WTC11 (cell line): ENCODE results near the gene KIF5C. TPM values are rescaled to one million over a fixed set of nuclear protein-coding genes. Genes with fewer than 3 reads are reported as not detected.

Source experiments
- ATAC-seq: fragments of 200-7000 bp; cut with Tn5 transposase; 2 replicates; pipeline ENCODE4 v1.10.0; 2021; ENCODE audit warnings: mild to moderate bottlenecking, moderate library complexity
- CTCF ChIA-PET: fragments of 300-600 bp; sonication (Branson Sonifier 250); formaldehyde crosslinking; loops from one replicate; lab custom pipeline; 2021; ENCODE audit warnings: antibody characterized with exemption; lab: Charles Lee
- POLR2A ChIA-PET: fragments of 350-600 bp; sonication (Branson Sonifier 250); formaldehyde crosslinking; loops from one replicate; lab custom pipeline; 2021; ENCODE audit warnings: antibody characterized with exemption; lab: Charles Lee
- DNase-seq: peaks from one replicate; pipeline ENCODE4 v3.0.0; 2021; ENCODE audit warnings: low spot score
- H3K27ac Mint-ChIP-seq: 2 replicates; pipeline ENCODE4 v1.8.0; 2021; ENCODE audit warnings: mixed read lengths
- H3K27me3 Mint-ChIP-seq: 2 replicates; pipeline ENCODE4 v1.8.0; 2021; ENCODE audit warnings: low read depth, mild to moderate bottlenecking, moderate library complexity, mixed read lengths
- H3K36me3 Mint-ChIP-seq: 2 replicates; pipeline ENCODE4 v1.8.0; 2021; ENCODE audit warnings: mixed read lengths
- H3K4me1 Mint-ChIP-seq: 2 replicates; pipeline ENCODE4 v1.8.0; 2022; ENCODE audit warnings: mixed read lengths
- H3K4me3 Mint-ChIP-seq: 2 replicates; pipeline ENCODE4 v1.8.0; 2021; ENCODE audit warnings: mild to moderate bottlenecking, moderate library complexity, mixed read lengths
- H3K9me3 Mint-ChIP-seq: 2 replicates; pipeline ENCODE4 v1.8.0; 2021; ENCODE audit warnings: mixed read lengths
- ETV6 ChIP-seq: sonication (generic); formaldehyde crosslinking; IDR thresholded peaks from 2 replicates; pipeline ENCODE4 v1.8.1; 2022; ENCODE audit warnings: mild to moderate bottlenecking, missing genetic modification reagents
- GTF2I ChIP-seq: fragments of 250-450 bp; sonication (Bioruptor Pico); conservative IDR thresholded peaks from 2 replicates; pipeline ENCODE4 v1.4.0; 2021; ENCODE audit warnings: mild to moderate bottlenecking
- HMGA2 ChIP-seq: fragments of 250-450 bp; sonication (Bioruptor Pico); IDR thresholded peaks from 2 replicates; pipeline ENCODE4 v1.4.0; 2021; ENCODE audit warnings: mild to moderate bottlenecking, moderate library complexity
- JUN ChIP-seq: sonication (generic); formaldehyde crosslinking; IDR thresholded peaks from 2 replicates; pipeline ENCODE4 v1.8.0; 2023; ENCODE audit warnings: mild to moderate bottlenecking, missing genetic modification reagents
- NFATC4 ChIP-seq: fragments of 250-450 bp; sonication (Bioruptor Pico); IDR thresholded peaks from 2 replicates; pipeline ENCODE4 v1.9.0; 2021; ENCODE audit warnings: mild to moderate bottlenecking
- NFE2L1 ChIP-seq: sonication (generic); formaldehyde crosslinking; IDR thresholded peaks from 2 replicates; pipeline ENCODE4 v1.8.1; 2023; ENCODE audit warnings: missing genetic modification reagents
- NR3C1 ChIP-seq: sonication (generic); formaldehyde crosslinking; conservative IDR thresholded peaks from 2 replicates; pipeline ENCODE4 v1.8.1; 2023; ENCODE audit warnings: low read depth, mild to moderate bottlenecking, missing genetic modification reagents
- OVOL2 ChIP-seq: fragments of 250-450 bp; sonication (Bioruptor Pico); IDR thresholded peaks from 2 replicates; pipeline ENCODE4 v1.9.0; 2021; ENCODE audit warnings: mild to moderate bottlenecking, borderline replicate concordance
- SP1 ChIP-seq: sonication (generic); formaldehyde crosslinking; conservative IDR thresholded peaks from 2 replicates; pipeline ENCODE4 v1.8.1; 2022; ENCODE audit warnings: missing genetic modification reagents
- ZNF138 ChIP-seq: sonication (generic); formaldehyde crosslinking; conservative IDR thresholded peaks from 2 replicates; pipeline ENCODE4 v1.8.1; 2022; ENCODE audit warnings: mild to moderate bottlenecking, moderate library complexity, missing genetic modification reagents
- ZNF423 ChIP-seq: fragments of 250-450 bp; sonication (Bioruptor Pico); IDR thresholded peaks from 2 replicates; pipeline ENCODE4 v2.1.2; 2022; ENCODE audit warnings: mild to moderate bottlenecking, moderate library complexity
- total RNA-seq: library from RNA; stranded (reverse); gene quantifications from 3 replicates; pipeline ENCODE4 v1.2.3, GENCODE V29; 2021
- TF ChIP-seq, protein P1 (sequence below): fragments of 250-450 bp; sonication (Bioruptor Pico); IDR thresholded peaks from 2 replicates; pipeline ENCODE4 v1.9.0; 2021; ENCODE audit warnings: mild to moderate bottlenecking
- TF ChIP-seq, protein P2 (sequence below): sonication (generic); formaldehyde crosslinking; IDR thresholded peaks from 2 replicates; pipeline ENCODE4 v1.8.1; 2023; ENCODE audit warnings: mild to moderate bottlenecking, missing genetic modification reagents, moderate library complexity
- TF ChIP-seq, protein P3 (sequence below): fragments of 250-450 bp; sonication (Bioruptor Pico); IDR thresholded peaks from 2 replicates; pipeline ENCODE4 v1.9.0; 2021; ENCODE audit warnings: mild to moderate bottlenecking
- TF ChIP-seq, protein P4 (sequence below): sonication (generic); formaldehyde crosslinking; IDR thresholded peaks from 2 replicates; pipeline ENCODE4 v1.8.0; 2022; ENCODE audit warnings: mild to moderate bottlenecking, missing genetic modification reagents
- TF ChIP-seq, protein P5 (sequence below): fragments of 250-450 bp; sonication (Bioruptor Pico); IDR thresholded peaks from 2 replicates; pipeline ENCODE4 v2.1.2; 2022; ENCODE audit warnings: mild to moderate bottlenecking, moderate library complexity
- TF ChIP-seq, protein P6 (sequence below): sonication (generic); formaldehyde crosslinking; IDR thresholded peaks from 2 replicates; pipeline ENCODE4 v1.8.1; 2022; ENCODE audit warnings: low read depth, missing genetic modification reagents, borderline replicate concordance
- TF ChIP-seq, protein P7 (sequence below): sonication (generic); formaldehyde crosslinking; IDR thresholded peaks from 2 replicates; pipeline ENCODE4 v1.8.0; 2022; ENCODE audit warnings: mild to moderate bottlenecking, missing genetic modification reagents
- TF ChIP-seq, protein P8 (sequence below): fragments of 250-450 bp; sonication (Bioruptor Pico); conservative IDR thresholded peaks from 2 replicates; pipeline ENCODE4 v1.9.0; 2021; ENCODE audit warnings: mild to moderate bottlenecking
- TF ChIP-seq, protein P9 (sequence below): sonication (generic); formaldehyde crosslinking; IDR thresholded peaks from 2 replicates; pipeline ENCODE4 v1.8.0; 2023; ENCODE audit warnings: missing genetic modification reagents

Gene KIF5C
- total RNA-seq, 1 experiment from 2014 or later, result 73.5 TPM

DNA sequence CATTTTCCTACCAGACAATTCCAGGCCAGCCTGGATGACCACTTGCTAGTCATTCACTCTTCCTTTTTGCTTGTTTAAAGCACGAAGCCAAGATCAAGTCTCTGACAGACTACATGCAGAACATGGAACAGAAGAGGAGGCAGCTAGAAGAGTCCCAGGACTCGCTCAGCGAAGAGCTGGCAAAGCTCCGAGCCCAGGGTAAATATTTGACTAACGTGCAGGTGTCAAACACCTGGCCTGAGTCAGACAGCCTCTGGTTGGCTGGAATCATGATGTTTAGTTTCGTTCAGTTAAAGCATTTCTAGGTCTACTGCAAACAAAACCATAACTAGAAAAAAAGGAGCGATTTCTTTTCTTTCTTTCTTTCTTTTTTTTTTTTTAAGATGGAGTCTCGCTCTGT, 119.3 kb downstream of the KIF5C start:
- H3K27me3 Mint-ChIP-seq, result no peaks in the 10 kb centered on the region
- no peak overlapping the region for H3K4me3 Mint-ChIP-seq
- DNase-seq (no peak), ATAC-seq (no peak)
- H3K9me3 Mint-ChIP-seq, result no peaks in the 10 kb centered on the region
- H3K36me3 Mint-ChIP-seq, result peaks cover 53% of the 10 kb centered on the region
- no peak overlapping the region for H3K27ac Mint-ChIP-seq
- CTCF ChIA-PET, result interaction anchor here (1.1 kb wide), 1 partner anchor 22 kb away, joined by 5 read pairs; no protein-coding TSS in a partner anchor
- TF ChIP-seq, protein P1, sequence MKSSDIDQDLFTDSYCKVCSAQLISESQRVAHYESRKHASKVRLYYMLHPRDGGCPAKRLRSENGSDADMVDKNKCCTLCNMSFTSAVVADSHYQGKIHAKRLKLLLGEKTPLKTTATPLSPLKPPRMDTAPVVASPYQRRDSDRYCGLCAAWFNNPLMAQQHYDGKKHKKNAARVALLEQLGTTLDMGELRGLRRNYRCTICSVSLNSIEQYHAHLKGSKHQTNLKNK (CRISPR knock-in tag), result no peak
- TF ChIP-seq JUN (CRISPR knock-in tag) (no peak), OVOL2 (CRISPR knock-in tag) (no peak), HMGA2 (no peak), NFATC4 (CRISPR knock-in tag) (no peak), ZNF423 (CRISPR knock-in tag) (no peak), SP1 (no peak), ETV6 (CRISPR knock-in tag) (no peak), NFE2L1 (no peak), NR3C1 (no peak), ZNF138 (no peak), GTF2I (no peak)
- TF ChIP-seq, protein P2, sequence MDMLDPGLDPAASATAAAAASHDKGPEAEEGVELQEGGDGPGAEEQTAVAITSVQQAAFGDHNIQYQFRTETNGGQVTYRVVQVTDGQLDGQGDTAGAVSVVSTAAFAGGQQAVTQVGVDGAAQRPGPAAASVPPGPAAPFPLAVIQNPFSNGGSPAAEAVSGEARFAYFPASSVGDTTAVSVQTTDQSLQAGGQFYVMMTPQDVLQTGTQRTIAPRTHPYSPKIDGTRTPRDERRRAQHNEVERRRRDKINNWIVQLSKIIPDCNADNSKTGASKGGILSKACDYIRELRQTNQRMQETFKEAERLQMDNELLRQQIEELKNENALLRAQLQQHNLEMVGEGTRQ, result no peak
- TF ChIP-seq, protein P3, sequence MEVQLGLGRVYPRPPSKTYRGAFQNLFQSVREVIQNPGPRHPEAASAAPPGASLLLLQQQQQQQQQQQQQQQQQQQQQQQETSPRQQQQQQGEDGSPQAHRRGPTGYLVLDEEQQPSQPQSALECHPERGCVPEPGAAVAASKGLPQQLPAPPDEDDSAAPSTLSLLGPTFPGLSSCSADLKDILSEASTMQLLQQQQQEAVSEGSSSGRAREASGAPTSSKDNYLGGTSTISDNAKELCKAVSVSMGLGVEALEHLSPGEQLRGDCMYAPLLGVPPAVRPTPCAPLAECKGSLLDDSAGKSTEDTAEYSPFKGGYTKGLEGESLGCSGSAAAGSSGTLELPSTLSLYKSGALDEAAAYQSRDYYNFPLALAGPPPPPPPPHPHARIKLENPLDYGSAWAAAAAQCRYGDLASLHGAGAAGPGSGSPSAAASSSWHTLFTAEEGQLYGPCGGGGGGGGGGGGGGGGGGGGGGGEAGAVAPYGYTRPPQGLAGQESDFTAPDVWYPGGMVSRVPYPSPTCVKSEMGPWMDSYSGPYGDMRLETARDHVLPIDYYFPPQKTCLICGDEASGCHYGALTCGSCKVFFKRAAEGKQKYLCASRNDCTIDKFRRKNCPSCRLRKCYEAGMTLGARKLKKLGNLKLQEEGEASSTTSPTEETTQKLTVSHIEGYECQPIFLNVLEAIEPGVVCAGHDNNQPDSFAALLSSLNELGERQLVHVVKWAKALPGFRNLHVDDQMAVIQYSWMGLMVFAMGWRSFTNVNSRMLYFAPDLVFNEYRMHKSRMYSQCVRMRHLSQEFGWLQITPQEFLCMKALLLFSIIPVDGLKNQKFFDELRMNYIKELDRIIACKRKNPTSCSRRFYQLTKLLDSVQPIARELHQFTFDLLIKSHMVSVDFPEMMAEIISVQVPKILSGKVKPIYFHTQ (CRISPR knock-in tag), result no peak
- TF ChIP-seq, protein P4, sequence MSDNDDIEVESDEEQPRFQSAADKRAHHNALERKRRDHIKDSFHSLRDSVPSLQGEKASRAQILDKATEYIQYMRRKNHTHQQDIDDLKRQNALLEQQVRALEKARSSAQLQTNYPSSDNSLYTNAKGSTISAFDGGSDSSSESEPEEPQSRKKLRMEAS, result no peak
- TF ChIP-seq, protein P5, sequence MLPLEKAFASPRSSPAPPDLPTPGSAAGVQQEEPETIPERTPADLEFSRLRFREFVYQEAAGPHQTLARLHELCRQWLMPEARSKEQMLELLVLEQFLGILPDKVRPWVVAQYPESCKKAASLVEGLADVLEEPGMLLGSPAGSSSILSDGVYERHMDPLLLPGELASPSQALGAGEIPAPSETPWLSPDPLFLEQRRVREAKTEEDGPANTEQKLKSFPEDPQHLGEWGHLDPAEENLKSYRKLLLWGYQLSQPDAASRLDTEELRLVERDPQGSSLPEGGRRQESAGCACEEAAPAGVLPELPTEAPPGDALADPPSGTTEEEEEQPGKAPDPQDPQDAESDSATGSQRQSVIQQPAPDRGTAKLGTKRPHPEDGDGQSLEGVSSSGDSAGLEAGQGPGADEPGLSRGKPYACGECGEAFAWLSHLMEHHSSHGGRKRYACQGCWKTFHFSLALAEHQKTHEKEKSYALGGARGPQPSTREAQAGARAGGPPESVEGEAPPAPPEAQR (CRISPR knock-in tag), result no peak
- TF ChIP-seq, protein P6, sequence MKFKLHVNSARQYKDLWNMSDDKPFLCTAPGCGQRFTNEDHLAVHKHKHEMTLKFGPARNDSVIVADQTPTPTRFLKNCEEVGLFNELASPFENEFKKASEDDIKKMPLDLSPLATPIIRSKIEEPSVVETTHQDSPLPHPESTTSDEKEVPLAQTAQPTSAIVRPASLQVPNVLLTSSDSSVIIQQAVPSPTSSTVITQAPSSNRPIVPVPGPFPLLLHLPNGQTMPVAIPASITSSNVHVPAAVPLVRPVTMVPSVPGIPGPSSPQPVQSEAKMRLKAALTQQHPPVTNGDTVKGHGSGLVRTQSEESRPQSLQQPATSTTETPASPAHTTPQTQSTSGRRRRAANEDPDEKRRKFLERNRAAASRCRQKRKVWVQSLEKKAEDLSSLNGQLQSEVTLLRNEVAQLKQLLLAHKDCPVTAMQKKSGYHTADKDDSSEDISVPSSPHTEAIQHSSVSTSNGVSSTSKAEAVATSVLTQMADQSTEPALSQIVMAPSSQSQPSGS (CRISPR knock-in tag), result no peak
- TF ChIP-seq, protein P7, sequence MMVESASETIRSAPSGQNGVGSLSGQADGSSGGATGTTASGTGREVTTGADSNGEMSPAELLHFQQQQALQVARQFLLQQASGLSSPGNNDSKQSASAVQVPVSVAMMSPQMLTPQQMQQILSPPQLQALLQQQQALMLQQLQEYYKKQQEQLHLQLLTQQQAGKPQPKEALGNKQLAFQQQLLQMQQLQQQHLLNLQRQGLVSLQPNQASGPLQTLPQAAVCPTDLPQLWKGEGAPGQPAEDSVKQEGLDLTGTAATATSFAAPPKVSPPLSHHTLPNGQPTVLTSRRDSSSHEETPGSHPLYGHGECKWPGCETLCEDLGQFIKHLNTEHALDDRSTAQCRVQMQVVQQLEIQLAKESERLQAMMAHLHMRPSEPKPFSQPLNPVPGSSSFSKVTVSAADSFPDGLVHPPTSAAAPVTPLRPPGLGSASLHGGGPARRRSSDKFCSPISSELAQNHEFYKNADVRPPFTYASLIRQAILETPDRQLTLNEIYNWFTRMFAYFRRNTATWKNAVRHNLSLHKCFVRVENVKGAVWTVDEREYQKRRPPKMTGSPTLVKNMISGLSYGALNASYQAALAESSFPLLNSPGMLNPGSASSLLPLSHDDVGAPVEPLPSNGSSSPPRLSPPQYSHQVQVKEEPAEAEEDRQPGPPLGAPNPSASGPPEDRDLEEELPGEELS (CRISPR knock-in tag), result no peak
- TF ChIP-seq, protein P8, sequence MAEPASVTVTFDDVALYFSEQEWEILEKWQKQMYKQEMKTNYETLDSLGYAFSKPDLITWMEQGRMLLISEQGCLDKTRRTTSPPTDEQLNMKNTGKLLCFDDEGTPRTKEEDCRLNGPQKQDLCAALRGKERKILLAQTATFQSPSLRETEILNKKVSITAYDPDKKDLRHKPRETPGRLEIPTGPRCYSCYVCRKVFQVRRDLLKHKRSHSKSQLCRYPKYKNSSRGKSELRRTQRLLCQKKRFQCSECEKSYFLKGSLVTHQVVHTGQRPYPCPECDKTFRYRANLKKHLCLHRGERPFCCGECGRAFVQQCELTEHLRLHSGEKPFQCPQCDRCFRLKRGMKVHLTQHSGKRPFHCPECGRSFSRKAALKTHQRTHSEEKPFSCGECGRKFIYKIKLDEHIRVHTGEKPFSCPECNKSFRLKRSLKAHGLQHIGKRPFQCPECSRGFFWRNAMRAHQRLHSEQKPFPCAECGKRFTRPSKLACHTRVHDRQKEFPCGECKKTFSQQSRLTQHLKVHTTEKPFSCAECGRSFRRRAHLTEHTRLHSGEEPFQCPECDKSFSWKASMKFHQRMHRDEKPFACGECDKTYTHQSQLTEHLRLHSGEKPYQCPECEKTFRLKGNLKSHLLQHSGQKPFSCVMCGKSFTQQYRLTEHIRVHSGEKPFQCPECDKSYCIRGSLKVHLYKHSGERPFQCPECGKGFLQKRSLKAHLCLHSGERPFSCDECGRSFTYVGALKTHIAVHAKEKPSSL, result no peak
- TF ChIP-seq, protein P9, sequence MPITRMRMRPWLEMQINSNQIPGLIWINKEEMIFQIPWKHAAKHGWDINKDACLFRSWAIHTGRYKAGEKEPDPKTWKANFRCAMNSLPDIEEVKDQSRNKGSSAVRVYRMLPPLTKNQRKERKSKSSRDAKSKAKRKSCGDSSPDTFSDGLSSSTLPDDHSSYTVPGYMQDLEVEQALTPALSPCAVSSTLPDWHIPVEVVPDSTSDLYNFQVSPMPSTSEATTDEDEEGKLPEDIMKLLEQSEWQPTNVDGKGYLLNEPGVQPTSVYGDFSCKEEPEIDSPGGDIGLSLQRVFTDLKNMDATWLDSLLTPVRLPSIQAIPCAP (CRISPR knock-in tag), result no peak
- TF ChIP-seq, all 79 proteins: peak for 0
- POLR2A ChIA-PET, result no interaction called here
- peaks cover 26% of the 10 kb centered on the region for H3K4me1 Mint-ChIP-seq
